ENCODE measurements around the gene CCDC175.

CCDC175 gene

DNA sequence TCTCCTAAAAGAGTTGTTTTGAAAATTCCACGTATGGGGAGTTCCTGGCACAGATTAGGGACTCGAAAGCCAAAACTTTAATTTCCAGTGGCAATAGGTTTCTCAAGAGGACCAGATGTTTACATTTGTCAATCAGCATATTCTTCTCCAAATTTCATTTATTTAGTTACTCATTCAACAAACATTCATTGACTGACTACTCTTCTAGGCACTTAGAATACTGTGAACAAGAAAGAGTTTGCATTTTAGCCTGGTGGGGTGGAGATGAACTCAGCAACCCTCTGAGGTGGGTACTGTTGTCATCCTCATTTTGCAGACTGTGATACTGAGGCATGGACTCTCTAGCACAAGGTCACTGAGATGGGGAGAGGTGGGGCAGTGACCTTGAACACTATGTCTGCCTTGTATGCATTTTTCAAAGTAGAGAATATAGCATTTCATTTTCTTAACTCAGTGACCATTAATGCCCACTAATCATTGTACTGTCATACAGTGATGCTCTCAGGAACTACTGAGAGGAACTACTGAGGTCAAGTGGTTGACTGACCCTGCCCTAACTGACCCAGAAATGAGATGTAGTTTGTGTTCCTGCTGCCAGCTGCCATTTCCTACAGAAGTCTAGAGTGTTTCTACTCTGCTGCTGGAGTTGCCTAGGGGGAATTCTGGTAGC is 94.6 kb downstream of the CCDC175 start:
- DNase-seq = no peak

DNA sequence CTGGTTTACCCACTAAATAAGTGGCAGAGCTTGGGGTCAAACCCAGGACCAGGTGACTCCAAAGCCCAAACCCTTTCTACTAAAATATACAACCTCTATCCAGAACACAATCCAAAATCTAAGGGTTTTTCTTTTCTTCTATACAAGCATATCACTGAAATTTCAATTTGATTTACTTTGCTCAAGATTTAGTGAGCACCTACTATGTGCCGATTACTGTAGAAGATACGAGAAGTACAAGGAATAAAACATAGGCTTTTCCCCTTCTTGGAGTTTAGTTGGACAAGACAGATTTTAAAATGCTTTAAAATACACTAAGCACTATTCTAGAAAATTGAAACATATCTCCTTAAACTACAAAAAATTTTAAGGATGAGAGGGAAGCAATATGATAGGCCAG is 95.2 kb downstream of the CCDC175 start:
- no peak for DNase-seq

DNA sequence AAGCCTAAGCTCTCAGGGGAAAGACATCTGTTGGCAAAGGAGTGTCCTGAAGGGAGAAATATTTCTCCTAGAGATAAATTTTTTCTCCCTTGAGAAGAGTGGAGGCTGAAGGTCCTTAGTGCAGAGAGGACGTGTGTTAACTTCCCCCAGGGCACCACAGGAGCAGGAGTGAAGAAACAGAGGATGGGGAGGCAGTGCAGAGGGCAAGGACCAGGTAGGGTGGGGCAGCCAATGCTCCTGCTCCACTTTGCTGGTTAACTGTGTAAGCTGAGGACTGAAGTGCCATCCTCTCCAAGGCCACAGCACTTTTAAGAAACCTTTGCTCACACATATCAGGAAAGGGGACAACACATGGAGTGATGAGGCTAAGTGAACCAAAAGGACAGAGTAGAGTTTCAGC is 96.4 kb downstream of the CCDC175 start:
- DNase-seq = no peak

DNA sequence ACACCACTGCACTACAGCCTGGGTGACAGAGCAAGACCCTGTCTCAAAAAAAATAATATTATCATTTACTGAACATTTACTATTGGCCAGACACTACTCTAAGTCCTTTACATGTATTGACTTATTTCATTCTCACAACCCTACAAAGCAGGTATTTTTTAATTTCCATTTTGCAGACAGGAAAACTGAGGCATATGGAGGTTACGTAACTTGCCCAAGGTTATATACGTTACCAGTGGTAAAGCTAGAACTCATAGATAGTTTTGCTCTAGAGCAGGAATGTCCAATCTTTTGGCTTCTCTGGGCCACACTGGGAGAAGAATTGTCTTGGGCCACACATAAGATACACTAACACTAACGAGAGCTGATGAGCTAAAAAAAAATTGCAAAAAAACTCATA is 98.1 kb downstream of the CCDC175 start:
- no peak for DNase-seq

DNA sequence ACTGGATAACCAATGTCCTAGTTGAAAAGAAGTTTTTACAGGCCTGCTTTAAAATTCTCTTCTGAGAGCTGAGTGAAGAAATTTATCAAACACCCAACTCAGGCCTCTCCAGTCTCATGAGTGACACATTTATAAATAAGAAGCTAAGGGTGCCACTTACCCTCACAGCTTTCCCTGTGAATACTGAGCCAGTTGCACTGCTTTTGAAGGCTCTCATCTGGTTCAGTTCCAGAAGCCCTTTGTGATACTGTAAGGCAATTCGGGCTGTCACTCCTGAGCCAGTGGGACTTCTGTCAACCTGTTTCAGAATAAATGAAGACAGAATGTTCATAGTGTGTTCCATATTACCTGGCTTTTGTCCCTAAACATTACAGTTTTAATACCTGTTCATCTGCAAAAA is 100.9 kb downstream of the CCDC175 start:
- DNase-seq = no peak

DNA sequence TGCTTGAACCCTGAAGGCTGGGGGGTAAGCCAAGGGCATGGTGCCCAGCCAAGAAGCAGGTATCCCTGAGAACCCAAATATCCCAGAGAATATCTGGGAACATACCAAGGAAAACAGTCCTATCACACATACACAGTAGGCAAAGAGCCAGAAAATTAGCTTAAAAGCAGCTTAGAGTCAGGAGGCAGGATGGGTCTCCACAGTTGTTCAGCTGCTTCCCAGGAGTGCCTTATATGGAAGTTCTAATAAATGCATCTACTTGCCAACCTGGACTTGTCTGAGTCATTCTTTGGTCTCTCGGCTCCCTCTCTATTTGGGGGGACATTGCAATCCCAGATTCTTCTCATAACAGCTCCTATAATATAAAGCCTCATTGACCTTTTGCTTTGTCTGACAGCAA is 102.4 kb downstream of the CCDC175 start:
- DNase-seq = no peak

DNA sequence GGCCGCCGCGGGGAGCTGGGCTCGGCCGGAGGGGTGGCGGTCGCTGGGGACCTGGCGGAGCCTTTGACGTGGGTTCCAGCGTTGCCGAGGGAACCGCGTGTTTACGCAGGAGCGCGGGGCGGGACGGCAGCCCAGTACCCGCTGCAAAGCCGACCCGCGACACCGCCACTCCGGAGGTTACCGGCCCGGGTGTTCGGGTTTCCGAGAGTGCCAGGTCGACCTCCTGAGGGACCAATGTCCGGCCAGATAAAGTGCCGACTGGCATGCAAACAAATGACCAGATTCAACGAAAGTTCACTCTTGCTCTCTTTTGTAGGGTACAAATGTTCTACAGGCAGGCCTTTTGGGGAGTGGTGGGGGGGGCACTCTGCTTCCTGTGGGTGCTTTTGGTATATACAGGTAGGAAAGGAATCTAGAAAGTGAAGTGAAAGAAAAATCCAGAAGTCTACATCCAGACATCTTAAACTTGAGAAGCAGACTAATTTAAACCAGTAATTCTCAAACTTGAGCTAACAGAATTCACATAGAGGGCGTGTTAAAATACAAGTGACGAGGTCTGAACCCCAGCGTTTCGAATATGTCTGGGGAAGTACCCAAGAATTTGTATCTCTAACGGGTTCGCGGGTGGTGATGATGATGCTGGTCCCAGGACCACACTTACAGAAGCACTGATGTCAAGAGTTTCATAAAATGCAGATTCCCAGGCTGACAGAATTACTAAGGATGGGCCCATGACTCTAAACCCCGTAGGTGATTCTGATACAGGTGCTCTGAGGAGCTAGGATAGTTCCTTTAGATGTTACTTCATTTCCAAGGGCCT is 111.1 kb downstream of the CCDC175 start, which contains the start of gene GPR135:
Gene GPR135 (minus strand): TSS at position 65 of the 820 bp plus-strand sequence. CDS start 154 bp downstream, outside the sequence.
- DNase-seq = no peak

DNA sequence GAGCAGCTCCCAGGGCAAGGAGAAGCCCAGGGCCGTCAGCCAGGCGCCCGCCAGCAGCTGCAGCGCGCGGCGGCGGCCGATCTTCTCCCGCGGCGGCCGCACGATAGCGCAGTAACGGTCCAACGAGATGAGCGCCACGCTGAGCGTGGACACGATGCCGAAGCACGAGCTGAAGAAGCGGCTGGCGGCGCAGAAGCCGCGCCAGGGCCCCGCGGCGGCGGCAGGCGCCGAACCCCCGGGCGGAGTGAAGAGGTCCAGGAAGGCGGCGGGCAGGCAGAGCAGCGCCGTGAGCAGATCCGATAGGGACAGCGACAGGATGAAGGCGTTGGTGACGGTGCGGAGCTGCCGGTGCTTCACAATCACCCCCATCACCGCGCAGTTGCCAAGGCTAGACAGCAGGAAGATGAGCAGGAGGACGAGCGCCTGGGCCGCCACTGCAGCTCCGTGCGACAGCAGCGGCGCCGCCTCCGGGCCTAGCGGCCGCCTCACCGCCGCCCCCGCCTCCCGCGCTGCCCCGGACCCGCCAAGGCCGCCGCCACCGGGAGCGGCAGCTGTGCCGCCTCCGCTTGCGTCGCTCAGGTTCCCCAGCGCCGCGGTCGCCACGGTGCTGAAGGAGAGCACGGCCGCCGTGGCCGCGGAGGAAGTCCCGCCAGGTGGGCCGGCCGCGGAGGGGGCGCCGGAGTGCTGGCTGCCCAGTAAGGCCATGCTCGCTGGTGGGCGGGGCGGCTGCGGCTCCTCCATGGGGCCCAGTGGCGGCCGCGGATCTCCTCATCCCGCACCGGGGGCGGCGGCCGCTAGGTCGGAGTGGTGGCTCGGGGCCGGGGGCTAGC is 111.9 kb downstream of the CCDC175 start:
- peak; percentile 86 for DNase-seq

DNA sequence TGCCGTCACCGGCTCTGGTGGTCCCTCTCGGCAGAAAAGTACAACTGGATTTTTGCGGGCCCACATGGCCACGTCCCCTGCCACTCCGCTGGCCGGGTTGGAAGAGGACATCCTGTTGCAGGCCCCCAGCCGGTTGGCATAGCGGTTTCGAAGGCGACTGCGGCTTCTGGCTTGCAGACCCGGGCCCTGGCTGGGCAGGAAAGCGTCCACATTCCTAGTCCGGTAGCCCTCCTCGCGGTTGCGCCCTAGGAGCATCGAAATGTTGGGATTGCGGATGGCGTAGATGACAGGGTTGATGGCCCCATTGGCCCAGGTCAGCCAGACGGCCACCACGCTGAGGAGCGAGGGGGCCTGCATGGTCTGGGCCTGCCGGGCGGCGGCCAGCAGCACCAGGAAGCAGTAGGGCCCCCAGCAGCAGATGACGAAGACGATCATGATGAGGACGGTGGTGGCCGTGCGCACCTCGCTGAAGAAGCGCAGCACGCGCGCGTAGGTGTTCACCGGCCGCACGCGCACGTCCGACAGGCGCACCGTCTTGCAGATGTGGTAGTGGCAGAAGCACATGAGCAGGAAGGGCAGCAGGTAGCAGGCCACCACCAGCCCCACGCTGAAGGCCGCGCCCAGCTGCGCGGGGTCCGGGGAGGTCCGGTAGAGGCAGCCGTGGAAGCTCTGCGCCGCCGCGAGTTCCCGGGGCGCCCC is 112.7 kb downstream of the CCDC175 start:
- DNase-seq = peak; percentile 56

DNA sequence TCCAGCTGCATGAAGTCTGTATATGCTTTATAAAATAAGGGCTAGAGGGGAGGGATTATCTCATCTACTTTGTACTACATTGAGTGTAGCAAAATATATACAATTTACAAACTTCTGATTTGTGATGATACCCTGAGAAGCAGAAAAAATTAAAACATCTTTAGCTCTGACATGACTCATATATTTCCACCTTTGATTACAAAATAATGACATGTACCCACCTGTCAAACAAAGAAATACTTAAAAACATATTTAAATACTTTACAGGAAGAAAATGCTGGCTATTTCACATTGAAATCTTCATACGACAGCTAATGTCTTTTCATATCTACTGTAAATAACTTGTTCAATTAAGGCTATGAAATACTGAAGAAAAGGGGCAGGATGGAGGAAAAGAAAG is 114.7 kb downstream of the CCDC175 start:
- no peak for DNase-seq

DNA sequence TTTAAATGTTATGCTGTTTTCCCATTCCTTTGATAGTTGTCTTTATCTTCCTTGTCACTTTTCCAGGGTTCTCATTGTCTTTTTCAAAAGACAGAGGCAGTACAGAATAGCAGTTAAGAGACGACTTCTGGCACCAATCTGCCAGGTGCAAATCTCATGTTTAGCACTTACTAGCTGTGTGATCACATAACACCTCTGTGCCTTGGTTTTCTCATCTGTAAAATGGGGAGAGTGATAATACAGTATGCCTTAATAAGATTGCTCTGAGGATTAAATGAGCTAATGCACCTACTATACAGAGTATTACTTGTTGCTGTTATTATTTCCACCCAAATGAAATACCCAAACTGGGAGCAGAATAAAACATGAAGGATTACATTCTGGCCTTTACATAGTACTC is 116.2 kb downstream of the CCDC175 start:
- no peak for DNase-seq

DNA sequence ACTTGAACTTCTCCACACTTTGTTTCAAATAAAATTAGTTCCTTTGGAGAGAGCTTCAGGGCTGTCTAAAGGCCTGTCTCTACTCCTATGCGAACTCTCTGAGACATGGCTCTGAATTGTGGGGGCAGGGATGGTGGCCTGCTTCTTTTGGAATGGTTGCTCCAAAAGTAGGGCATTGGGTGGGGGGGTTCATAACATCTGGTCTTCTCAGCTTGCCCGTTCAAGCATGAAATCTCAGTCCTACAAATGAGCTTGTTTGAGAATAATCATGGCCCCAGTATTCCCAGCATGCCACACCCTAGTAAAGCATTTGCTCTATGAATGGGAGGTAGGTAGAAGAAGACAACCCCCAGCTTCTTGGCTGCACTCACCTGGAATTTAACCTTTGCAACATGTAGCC is 118.1 kb downstream of the CCDC175 start:
- no peak for DNase-seq

DNA sequence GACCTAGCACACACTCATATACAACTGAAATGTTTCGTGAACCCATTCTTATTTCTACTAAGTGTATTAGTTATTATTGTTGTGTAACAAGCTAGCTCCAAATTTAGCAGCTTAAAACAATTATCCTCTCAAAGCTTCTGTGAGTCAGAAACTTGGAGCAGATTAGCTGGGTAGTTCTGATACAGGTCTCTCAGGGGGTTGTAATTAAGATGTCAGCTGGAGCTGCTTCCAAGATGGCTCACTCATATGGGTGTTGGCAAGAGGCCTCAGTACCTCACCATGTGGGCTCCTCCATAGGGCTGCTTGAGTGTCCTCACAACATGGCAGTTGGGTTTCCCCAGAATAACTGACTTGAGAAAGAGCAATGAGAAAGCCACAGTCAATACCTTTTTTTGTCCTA is 121.2 kb downstream of the CCDC175 start:
- no peak for DNase-seq
